ENCODE measurements around the gene NPTXR. TPM values are rescaled to one million over a fixed set of nuclear protein-coding genes. Genes with fewer than 3 reads are reported as not detected.
A peak's percentile ranks its signal among the peaks of the same experiment; 100 is the strongest.

Gene NPTXR
- total and polyA plus RNA-seq, 2 donors (not counting 1 experiment from before 2014, with no cell fraction given) = 1.0 to 2.0 TPM

DNA sequence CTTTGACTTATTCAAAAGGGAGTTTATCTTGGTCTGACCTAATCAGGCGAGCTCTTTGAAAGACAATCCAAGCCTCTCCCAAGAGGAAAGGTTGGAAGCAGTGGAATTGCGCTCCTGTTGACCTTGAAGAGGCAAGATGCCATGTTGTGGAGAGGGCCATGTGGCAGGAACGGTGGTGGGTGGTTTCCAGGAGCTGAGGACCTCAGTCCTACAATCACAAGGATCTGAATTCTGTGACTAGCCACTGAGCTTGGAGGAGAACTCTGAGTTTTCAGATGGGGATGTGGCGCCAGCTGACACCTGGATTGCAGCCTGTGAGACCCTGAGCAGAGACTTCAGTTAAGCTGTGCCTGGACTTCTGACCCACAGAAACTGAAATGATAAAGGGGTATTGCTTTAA, 34.2 kb upstream of the NPTXR start:
- Histone ChIP-seq H3K9me3 (ENCODE audit: control insufficient read depth, insufficient read depth, low read depth, low read length) (no peaks in the 10 kb centered on the region), H3K4me2 (ENCODE audit: extremely low read depth, insufficient read depth, low read length) (no peak overlapping the region), H3K4me3 (replicated peaks in 1 of 4; ENCODE audit: control extremely low read depth in 1 of 4, insufficient read depth in 1 of 4, low read depth in 3 of 4, low read length in 4 of 4) (no peak overlapping the region), H3K79me2 (ENCODE audit: control insufficient read depth, insufficient read depth, low read length) (no peaks in the 10 kb centered on the region), H3K27me3 (ENCODE audit: control insufficient read depth, insufficient read depth, low read length) (peaks cover 13% of the 10 kb centered on the region), H3K36me3 (ENCODE audit: control insufficient read depth, insufficient read depth, low read length) (no peaks in the 10 kb centered on the region), H3K4me1 (ENCODE audit: control insufficient read depth, extremely low read depth, insufficient read depth, low read length) (peaks cover 11% of the 10 kb centered on the region), H2AFZ (ENCODE audit: low read length) (no peak overlapping the region), H3K27ac (ENCODE audit: insufficient read depth, low read length) (no peak overlapping the region), H3K9ac (ENCODE audit: insufficient read depth, low read length) (no peak overlapping the region), H4K20me1 (ENCODE audit: control insufficient read depth, extremely low read depth, insufficient read depth, low read length) (no peaks in the 10 kb centered on the region)
- no peak for TF ChIP-seq EZH2 (IDR thresholded peaks at IDR 0.05; ENCODE audit: low read length, missing control alignments)
- TF ChIP-seq, protein P1, sequence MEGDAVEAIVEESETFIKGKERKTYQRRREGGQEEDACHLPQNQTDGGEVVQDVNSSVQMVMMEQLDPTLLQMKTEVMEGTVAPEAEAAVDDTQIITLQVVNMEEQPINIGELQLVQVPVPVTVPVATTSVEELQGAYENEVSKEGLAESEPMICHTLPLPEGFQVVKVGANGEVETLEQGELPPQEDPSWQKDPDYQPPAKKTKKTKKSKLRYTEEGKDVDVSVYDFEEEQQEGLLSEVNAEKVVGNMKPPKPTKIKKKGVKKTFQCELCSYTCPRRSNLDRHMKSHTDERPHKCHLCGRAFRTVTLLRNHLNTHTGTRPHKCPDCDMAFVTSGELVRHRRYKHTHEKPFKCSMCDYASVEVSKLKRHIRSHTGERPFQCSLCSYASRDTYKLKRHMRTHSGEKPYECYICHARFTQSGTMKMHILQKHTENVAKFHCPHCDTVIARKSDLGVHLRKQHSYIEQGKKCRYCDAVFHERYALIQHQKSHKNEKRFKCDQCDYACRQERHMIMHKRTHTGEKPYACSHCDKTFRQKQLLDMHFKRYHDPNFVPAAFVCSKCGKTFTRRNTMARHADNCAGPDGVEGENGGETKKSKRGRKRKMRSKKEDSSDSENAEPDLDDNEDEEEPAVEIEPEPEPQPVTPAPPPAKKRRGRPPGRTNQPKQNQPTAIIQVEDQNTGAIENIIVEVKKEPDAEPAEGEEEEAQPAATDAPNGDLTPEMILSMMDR (conservative IDR thresholded peaks at IDR 0.05 in 1 of 2, IDR thresholded peaks at IDR 0.05 in 1 of 2; ENCODE audit: low read depth in 1 of 2, low read length in 2 of 2) = no peak
- no peak for DNase-seq (ENCODE audit: low read depth in 2 of 2)

DNA sequence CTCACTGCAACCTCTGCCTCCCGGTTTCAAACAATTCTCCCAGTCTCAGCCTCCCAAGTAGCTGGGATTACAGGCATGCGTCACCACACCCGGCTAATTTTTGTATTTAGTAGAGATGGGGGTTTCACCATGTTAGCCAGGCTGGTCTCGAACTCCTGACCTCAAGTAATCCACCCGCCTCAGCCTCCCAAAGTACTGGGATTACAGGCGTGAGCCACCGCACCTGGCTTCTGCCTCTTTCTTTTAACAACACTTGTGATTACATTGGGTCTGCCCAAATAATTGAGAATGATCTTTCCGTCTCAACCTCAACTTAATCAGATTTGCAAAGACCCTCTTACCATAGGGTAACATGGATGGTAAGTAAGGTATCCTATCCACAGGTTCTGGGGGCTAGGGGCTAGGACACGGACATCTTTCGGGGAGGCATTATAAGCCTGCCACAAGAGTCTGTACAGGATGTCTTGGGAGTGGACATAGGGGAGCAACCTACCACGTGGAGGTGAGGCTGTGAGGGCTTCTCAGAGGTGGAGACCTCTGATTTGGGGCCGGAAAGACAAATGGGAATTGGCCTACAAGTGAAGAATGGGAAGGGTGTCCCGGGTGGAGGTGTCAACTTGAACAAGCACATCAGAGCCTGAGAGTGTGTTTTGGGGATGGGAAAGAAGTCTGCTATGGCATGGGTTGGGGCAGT, 30.8 kb upstream of the NPTXR start:
- Histone ChIP-seq H2AFZ (ENCODE audit: low read length) (no peak overlapping the region), H3K4me1 (ENCODE audit: control insufficient read depth, extremely low read depth, insufficient read depth, low read length) (peaks cover 1% of the 10 kb centered on the region), H3K9me3 (ENCODE audit: control insufficient read depth, insufficient read depth, low read depth, low read length) (no peaks in the 10 kb centered on the region), H3K4me2 (ENCODE audit: extremely low read depth, insufficient read depth, low read length) (no peak overlapping the region), H3K36me3 (ENCODE audit: control insufficient read depth, insufficient read depth, low read length) (peaks cover 3% of the 10 kb centered on the region), H4K20me1 (ENCODE audit: control insufficient read depth, extremely low read depth, insufficient read depth, low read length) (peaks cover 2% of the 10 kb centered on the region), H3K27me3 (ENCODE audit: control insufficient read depth, insufficient read depth, low read length) (peaks cover 13% of the 10 kb centered on the region), H3K9ac (ENCODE audit: insufficient read depth, low read length) (no peak overlapping the region), H3K79me2 (ENCODE audit: control insufficient read depth, insufficient read depth, low read length) (peaks cover 15% of the 10 kb centered on the region), H3K4me3 (replicated peaks in 1 of 4; ENCODE audit: control extremely low read depth in 1 of 4, insufficient read depth in 1 of 4, low read depth in 3 of 4, low read length in 4 of 4) (no peak overlapping the region), H3K27ac (ENCODE audit: insufficient read depth, low read length) (no peak overlapping the region)
- DNase-seq (ENCODE audit: low read depth in 2 of 2) = no peak
- TF ChIP-seq EZH2 (IDR thresholded peaks at IDR 0.05; ENCODE audit: low read length, missing control alignments) = no peak
- TF ChIP-seq, protein P1 (conservative IDR thresholded peaks at IDR 0.05 in 1 of 2, IDR thresholded peaks at IDR 0.05 in 1 of 2; ENCODE audit: low read depth in 1 of 2, low read length in 2 of 2) = no peak

- Histone ChIP-seq H3K79me2 (ENCODE audit: control insufficient read depth, insufficient read depth, low read length) (peaks cover 16% of the 10 kb centered on the region), H3K4me2 (ENCODE audit: extremely low read depth, insufficient read depth, low read length) (peak overlapping the region; percentile 94), H3K9ac (ENCODE audit: insufficient read depth, low read length) (no peak overlapping the region), H4K20me1 (ENCODE audit: control insufficient read depth, extremely low read depth, insufficient read depth, low read length) (peaks cover 2% of the 10 kb centered on the region), H2AFZ (ENCODE audit: low read length) (no peak overlapping the region), H3K36me3 (ENCODE audit: control insufficient read depth, insufficient read depth, low read length) (peaks cover 5% of the 10 kb centered on the region), H3K27me3 (ENCODE audit: control insufficient read depth, insufficient read depth, low read length) (peaks cover 13% of the 10 kb centered on the region), H3K4me1 (ENCODE audit: control insufficient read depth, extremely low read depth, insufficient read depth, low read length) (peaks cover 2% of the 10 kb centered on the region), H3K27ac (ENCODE audit: insufficient read depth, low read length) (no peak overlapping the region), H3K9me3 (ENCODE audit: control insufficient read depth, insufficient read depth, low read depth, low read length) (no peaks in the 10 kb centered on the region), H3K4me3 (replicated peaks in 1 of 4; ENCODE audit: control extremely low read depth in 1 of 4, insufficient read depth in 1 of 4, low read depth in 3 of 4, low read length in 4 of 4) (peak overlapping the region in 2 of 4 experiments; percentile 73 to 79)
- no peak for DNase-seq (ENCODE audit: low read depth in 2 of 2)
- TF ChIP-seq, protein P1 (conservative IDR thresholded peaks at IDR 0.05 in 1 of 2, IDR thresholded peaks at IDR 0.05 in 1 of 2; ENCODE audit: low read depth in 1 of 2, low read length in 2 of 2) = no peak
- no peak for TF ChIP-seq EZH2 (IDR thresholded peaks at IDR 0.05; ENCODE audit: low read length, missing control alignments)
Observed at GRCh38 chr22:38873469-38874411, 29.9 kb upstream of the NPTXR start.
